HG02970 (cell line): ENCODE measurements around the gene UHRF2.
"Not testable (repeated sequence)": the region's sequence is repeated elsewhere in the genome, so short reads cannot be mapped to it uniquely, and the experiment has no call there.

ENCODE experiments used
- ATAC-seq: cut with Tn5 transposase; IDR thresholded peaks from one replicate; pipeline ENCODE4 v1.9.1; 2021; ENCODE audit warnings: mild to moderate bottlenecking, moderate library complexity, moderate number of reproducible peaks; ENCODE audit not compliant: unreplicated experiment, low FRiP score

UHRF2 gene

GRCh38 chr9:6412487-6413364 lies at the start of gene UHRF2:
Gene UHRF2 (plus strand): TSS chr9:6413199. CDS start chr9:6413491, 292 bp downstream.
- ATAC-seq, result peak; percentile 85

DNA sequence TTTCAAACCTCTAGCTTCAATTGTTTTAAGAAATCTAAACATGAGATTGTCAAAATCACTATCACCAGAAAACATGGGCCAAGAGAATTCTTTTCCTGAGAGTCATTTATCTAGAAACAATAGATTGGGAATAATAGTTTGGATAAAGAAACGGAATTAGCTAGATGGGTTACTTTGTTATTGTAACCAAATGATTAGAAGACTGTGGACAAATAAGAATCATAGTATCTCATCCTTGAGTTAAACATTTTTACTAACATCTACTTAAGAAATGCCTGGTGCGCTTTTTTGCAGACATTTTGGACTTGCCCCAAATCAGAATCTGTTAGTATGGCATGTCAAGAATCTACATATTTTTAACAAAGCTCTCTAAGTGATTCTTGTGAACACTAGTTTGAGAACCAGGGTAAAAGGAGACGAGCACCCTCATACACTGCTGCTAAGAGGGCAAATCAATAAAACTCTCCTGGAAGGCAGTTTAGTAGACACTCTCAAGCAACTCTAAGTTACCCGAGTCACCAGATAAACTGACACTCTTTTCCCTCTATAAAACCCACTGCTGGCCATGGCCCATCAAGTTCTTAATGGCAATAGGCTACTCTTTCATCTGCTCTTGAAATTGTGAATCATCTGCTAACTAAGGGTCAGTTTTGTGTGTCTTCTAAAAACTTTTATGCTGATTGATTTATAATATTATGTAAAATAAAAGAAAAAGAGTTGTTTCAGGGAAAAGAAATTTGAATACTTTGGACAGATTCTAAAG lies 45.7 kb upstream of the UHRF2 start:
- no peak for ATAC-seq

- ATAC-seq, result no peak
Observed at GRCh38 chr9:6368831-6369230, 44.2 kb upstream of the UHRF2 start.

DNA sequence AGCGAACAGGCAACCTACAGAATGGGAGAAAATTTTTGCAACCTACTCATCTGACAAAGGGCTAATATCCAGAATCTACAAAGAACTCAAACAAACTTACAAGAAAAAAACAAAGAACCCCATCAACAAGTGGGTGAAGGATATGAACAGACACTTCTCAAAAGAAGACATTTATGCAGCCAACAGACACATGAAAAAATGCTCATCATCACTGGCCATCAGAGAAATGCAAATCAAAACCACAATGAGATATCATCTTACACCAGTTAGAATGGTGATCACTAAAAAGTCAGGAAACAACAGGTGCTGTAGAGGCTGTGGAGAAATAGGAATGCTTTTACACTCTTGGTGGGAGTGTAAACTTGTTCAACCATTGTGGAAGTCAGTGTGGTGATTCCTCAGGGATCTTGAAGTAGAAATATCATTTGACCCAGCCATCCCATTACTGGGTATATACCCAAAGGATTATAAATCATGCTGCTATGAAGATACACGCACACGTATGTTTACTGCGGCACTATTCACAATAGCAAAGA lies 31.5 kb upstream of the UHRF2 start:
- ATAC-seq, result not testable (repeated sequence)

DNA sequence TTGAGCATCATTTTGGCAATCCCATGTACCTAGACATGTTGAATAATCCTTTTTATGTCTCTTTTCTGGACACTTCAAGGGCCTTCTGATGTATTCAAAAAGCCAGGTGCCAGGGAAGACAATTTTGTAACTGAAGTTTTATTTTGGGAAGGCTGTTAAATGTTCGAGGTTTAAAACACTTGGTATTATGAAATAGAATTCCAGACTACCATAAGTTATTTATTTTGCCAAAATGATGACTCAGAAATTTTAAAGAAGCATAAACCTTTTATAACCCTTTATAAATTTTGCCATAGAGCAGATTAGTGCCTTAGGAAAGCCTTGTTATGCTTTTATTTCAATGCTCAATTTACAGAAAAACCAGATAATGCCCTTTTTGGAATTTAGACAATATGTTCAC lies 30.3 kb upstream of the UHRF2 start:
- ATAC-seq, result no peak

- no peak for ATAC-seq
Observed at GRCh38 chr9:6383551-6384225, 29.3 kb upstream of the UHRF2 start.

- ATAC-seq, result no peak
Observed at GRCh38 chr9:6384732-6385131, 28.3 kb upstream of the UHRF2 start.

GRCh38 chr9:6399071-6399470 lies 13.9 kb upstream of the UHRF2 start:
- no peak for ATAC-seq

DNA sequence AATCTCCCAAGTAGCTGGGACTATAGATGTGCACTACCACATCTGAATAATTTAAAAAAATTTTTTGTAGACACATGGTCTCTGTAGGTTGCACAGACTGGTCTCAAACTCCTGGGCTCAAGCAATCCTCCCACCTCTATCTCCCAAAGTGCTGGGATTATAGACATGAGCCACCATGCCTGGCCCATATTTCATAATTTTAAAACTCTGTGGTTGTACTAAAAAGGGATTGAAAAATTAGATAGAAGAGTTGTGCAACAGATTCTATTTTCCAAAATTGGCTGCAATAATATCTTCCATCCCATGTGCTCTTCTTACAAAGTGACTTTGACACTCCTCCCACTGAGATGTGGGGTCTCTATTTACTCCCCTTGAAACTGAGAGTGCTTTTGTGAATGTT lies 7.6 kb upstream of the UHRF2 start:
- no peak for ATAC-seq

DNA sequence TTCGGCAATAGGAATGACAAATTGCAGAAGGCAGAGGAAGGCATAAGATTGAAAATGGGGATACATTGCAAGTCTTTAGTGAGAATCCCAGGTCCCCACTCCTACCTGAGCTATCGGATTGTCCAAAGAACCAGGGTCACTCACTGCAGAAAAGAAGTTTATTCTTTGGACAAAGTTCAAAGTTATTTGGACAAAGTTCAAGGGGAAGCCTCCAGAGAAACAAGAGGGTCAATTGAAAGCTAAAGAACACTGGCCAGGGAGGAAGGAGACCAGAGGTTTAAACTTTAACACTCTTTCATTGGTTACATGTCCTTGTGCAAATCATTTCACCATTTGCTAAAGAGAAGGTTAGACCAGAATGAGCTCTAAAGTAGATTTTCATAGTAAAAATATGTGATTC lies 5.2 kb upstream of the UHRF2 start:
- ATAC-seq, result no peak

DNA sequence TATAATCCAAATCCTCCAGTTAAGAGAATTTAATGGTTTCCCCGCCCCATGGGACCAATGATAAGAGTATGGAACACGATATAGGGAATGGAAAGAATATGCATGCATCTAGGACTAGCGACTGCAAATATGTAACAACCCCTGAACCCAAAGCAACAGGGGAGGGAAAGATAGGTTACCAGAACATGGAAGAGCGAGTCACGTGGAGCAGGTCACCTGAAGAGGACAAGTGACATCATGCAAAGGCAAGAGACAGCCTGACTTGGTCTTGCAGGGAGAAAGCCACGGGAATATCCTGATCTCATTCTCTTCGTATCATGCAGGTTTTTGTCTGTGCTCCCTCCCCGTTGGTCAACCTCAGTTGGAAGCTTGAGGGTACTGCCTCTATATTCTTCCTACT lies 4.7 kb upstream of the UHRF2 start:
- ATAC-seq, result no peak

GRCh38 chr9:6409811-6410210 lies 3.2 kb upstream of the UHRF2 start:
- no peak for ATAC-seq

- ATAC-seq, result no peak
Observed at GRCh38 chr9:6410633-6411032, 2.4 kb upstream of the UHRF2 start.

DNA sequence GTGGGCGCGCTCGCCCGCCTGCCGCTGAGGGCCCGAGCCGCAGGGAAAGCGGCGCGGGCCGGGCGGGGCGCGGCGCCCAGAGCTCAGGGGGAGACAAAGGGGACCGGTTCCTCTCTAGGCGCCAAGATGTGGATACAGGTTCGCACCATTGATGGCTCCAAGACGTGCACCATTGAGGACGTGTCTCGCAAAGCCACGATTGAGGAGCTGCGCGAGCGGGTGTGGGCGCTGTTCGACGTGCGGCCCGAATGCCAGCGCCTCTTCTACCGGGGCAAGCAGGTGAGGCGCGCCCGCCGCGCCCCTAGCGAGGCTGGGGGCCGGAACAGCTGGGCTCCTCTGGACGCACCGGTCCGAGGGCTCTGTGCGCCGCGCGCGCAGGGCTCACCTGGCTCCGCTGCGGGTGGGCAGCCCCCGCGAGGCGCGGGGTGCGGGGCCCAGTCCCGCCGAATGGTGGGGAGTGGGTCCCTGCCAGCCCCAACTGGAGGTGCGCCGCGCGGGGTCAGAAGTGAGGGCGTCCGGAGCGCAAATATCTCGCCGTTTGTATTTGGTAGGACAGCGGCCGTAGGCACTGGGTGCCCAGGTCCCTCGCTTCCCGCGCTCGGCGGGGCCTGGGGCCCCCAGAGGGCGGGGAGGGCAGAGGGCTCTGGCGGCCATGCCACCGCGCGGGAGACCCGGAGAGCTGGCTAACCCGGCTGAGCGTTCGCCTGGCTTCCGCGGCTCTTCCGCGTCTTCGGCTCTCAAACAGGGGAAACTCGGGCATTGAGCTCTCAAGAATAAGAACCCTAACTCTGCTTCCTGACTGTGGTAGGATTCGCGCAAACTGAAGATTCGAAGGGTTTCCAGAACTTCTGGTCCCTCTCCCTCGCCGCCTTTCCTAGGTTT lies 607 bp downstream of the UHRF2 start:
- ATAC-seq, result peak; percentile 13

- no peak for ATAC-seq
Observed at GRCh38 chr9:6414247-6414641, 1.2 kb downstream of the UHRF2 start.

GRCh38 chr9:6415266-6415665 lies 2.3 kb downstream of the UHRF2 start:
- ATAC-seq, result no peak

GRCh38 chr9:6417186-6417585 lies 4.2 kb downstream of the UHRF2 start:
- ATAC-seq, result no peak

DNA sequence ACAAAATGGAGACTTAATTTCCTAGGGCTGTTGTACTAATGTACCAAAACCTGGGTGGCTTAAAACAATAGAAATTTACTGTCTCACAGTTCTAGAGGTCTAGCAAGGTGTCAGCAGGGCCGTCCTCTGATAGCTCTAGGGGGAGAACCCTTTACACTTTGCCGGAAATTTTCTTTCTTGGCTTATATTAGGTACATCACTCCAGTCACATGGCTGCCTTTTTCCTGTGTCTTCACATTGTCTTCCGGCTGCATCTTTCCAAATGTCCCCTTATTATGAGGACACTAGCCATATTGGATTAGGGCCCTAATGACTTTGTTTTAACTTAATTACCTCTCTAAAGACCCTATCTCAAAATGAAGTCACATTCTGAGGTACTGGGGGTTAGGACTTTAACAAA lies 5.8 kb downstream of the UHRF2 start:
- no peak for ATAC-seq

- ATAC-seq, result no peak
Observed at GRCh38 chr9:6424940-6425339, 11.9 kb downstream of the UHRF2 start.

DNA sequence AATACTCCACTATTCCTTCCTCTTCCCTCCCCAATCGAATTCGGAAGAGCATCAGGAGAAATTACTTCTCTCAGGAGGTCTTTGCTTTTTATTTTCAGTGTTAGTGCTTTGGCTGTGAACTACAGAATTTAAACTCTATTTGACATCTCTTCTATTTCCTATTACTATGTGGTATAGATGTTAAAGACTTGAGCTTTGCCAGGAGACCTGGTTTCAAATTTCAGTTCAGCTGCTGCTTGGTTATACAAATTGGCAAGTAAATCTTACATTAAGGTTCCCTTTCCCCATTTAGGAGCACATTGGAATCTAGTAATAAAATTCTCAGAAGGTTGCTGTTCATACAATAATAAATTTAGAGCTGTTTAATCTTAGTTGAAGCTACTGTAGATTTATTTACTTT lies 13.1 kb downstream of the UHRF2 start:
- ATAC-seq, result no peak
